Esophagus squamous epithelium (tissue), 5 donors: ENCODE measurements around the gene NUP188. TPM values are rescaled to one million over a fixed set of nuclear protein-coding genes. Genes with fewer than 3 reads are reported as not detected.
"Not testable (repeated sequence)": the region's sequence is repeated elsewhere in the genome, so short reads cannot be mapped to it uniquely, and the experiment has no call there.

ENCODE experiments used
- DNase-seq: peaks from one replicate; lab custom pipeline; 2025; lab: John Stamatoyannopoulos, UW
- H3K27ac ChIP-seq, 4 donors: fragments of 200-600 bp; sonication (generic); one replicate each; pipeline ENCODE4 v1.5.1; 2016 to 2019; ENCODE audit warnings: mild to moderate bottlenecking in 1 of 4
- H3K27me3 ChIP-seq, 4 donors: fragments of 200-600 bp; sonication (generic); 1 replicate in 3 of 4; 2 replicates in 1 of 4; pipeline versions ENCODE4 v1.5.1 to v1.6.0; 2017 to 2021; ENCODE audit warnings: antibody characterized with exemption in 1 of 4
- H3K36me3 ChIP-seq, 3 donors: fragments of 200-600 bp; sonication (generic); one replicate each; pipeline ENCODE4 v1.5.1; 2016 to 2019
- H3K4me1 ChIP-seq, 3 donors: fragments of 200-600 bp; sonication (generic); one replicate each; pipeline ENCODE4 v1.5.1; 2017 to 2019
- H3K4me3 ChIP-seq, 4 donors: fragments of 200-600 bp; sonication (generic); 1 replicate in 3 of 4; 2 replicates in 1 of 4; pipeline ENCODE4 v1.5.1; 2016 to 2019; ENCODE audit warnings: mild to moderate bottlenecking in 2 of 4, moderate library complexity in 1 of 4
- H3K9me3 ChIP-seq, 3 donors: fragments of 200-600 bp; sonication (generic); one replicate each; pipeline ENCODE4 v1.5.1; 2016 to 2019
- CTCF ChIP-seq, 6 experiments: fragments of 450-650 bp in 4 of 6; fragments of 200-600 bp in 2 of 6; sonication (generic) in 2 of 6; IDR thresholded peaks; one replicate each; pipeline ENCODE4 v1.5.1; 2016 to 2019; ENCODE audit warnings: antibody characterized with exemption in 6 of 6, mild to moderate bottlenecking in 4 of 6, moderate library complexity in 4 of 6
- POLR2A ChIP-seq, 4 donors: fragments of 450-650 bp; IDR thresholded peaks; one replicate each; pipeline ENCODE4 v1.6.1; 2017; ENCODE audit warnings: antibody characterized with exemption in 4 of 4, mild to moderate bottlenecking in 4 of 4, moderate library complexity in 3 of 4
- WGBS, 2 donors: methylation state at CpG; one replicate each; pipeline ENCODE4 v1.1.5; 2018; 5-methylcytosine and 5-hydroxymethylcytosine counted together
- intact Hi-C: fragments of 100-400 bp; cut with DNase I; formaldehyde crosslinking; loops from one replicate; pipeline ENCODE4 v1.15.0; 2022
- total RNA-seq, 4 donors: library from RNA; depleted of rRNA; stranded (reverse); fragments of >200 nt; gene quantifications; one replicate each; pipeline ENCODE4 v1.1.0, GENCODE V29; 2016
- donor health status: DM: yes; HTN: yes; CAD: no.

The NUP188 gene
- total RNA-seq, 4 donors from 2014 or later: 61.0 to 78.6 (median 67.1) TPM

- intact Hi-C loops: no loop called here
- WGBS, 2 donors: 64 to 84% methylated on average over 4 to 7 of the region's 10 CpGs
- no peak overlapping the region for H3K4me3 ChIP-seq
- peaks cover 28 to 100% (median 73%) of the 10 kb centered on the region in 3 donors for H3K36me3 ChIP-seq
- TF ChIP-seq CTCF (IDR thresholded peaks at IDR 0.05): no peak
- TF ChIP-seq POLR2A (IDR thresholded peaks at IDR 0.05): no peak
- no peak for DNase-seq
- H3K27ac ChIP-seq: peak overlapping the region in 1 of 4 donors; percentile 21
- H3K4me1 ChIP-seq: peaks cover 0 to 20% (median 3%) of the 10 kb centered on the region in 3 donors
- H3K27me3 ChIP-seq: no peaks in the 10 kb centered on the region
- H3K9me3 ChIP-seq: no peaks in the 10 kb centered on the region
Observed at GRCh38 chr9:129001504-129002325, 54.2 kb downstream of the NUP188 start.

- peaks cover 0 to 29% (median 8%) of the 10 kb centered on the region in 3 donors for H3K4me1 ChIP-seq
- 96 to 100% methylated on average over 4 to 8 of the region's 9 CpGs for WGBS, 2 donors
- no peaks in the 10 kb centered on the region for H3K9me3 ChIP-seq
- TF ChIP-seq POLR2A (IDR thresholded peaks at IDR 0.05): no peak
- TF ChIP-seq CTCF (IDR thresholded peaks at IDR 0.05): no peak
- DNase-seq: no peak
- peaks cover 28 to 100% (median 75%) of the 10 kb centered on the region in 3 donors for H3K36me3 ChIP-seq
- no peaks in the 10 kb centered on the region for H3K27me3 ChIP-seq
- no peak overlapping the region for H3K27ac ChIP-seq
- H3K4me3 ChIP-seq: no peak overlapping the region
- intact Hi-C loops: no loop called here
Observed at GRCh38 chr9:129002992-129003391, 55.5 kb downstream of the NUP188 start.

GRCh38 chr9:129004173-129004572 lies 56.7 kb downstream of the NUP188 start:
- Histone ChIP-seq H3K36me3 (peaks cover 36 to 100% (median 69%) of the 10 kb centered on the region in 3 donors), H3K4me1 (peaks cover 0 to 23% (median 5%) of the 10 kb centered on the region in 3 donors)
- 88 to 95% methylated on average over 6 of the region's 6 CpGs for WGBS, 2 donors
- H3K27ac ChIP-seq, H3K27me3 ChIP-seq, H3K4me3 ChIP-seq, intact Hi-C loops, DNase-seq, H3K9me3 ChIP-seq: not testable (repeated sequence)

- WGBS, 2 donors: 73 to 79% methylated on average over 7 to 9 of the region's 10 CpGs
- Histone ChIP-seq H3K4me1 (peaks cover 0 to 23% (median 5%) of the 10 kb centered on the region in 3 donors), H3K27me3 (no peaks in the 10 kb centered on the region), H3K27ac (no peak overlapping the region), H3K4me3 (no peak overlapping the region), H3K36me3 (peaks cover 29 to 100% (median 68%) of the 10 kb centered on the region in 3 donors), H3K9me3 (no peaks in the 10 kb centered on the region)
- no peak for TF ChIP-seq POLR2A (IDR thresholded peaks at IDR 0.05)
- no peak for TF ChIP-seq CTCF (IDR thresholded peaks at IDR 0.05)
- intact Hi-C loops: no loop called here
- DNase-seq: no peak
Observed at GRCh38 chr9:129005336-129005997, 58.0 kb downstream of the NUP188 start.

GRCh38 chr9:129006328-129007034 lies 59.0 kb downstream of the NUP188 start:
- Histone ChIP-seq H3K4me3 (no peak overlapping the region), H3K4me1 (peaks cover 0 to 23% (median 5%) of the 10 kb centered on the region in 3 donors), H3K36me3 (peaks cover 29 to 100% (median 70%) of the 10 kb centered on the region in 3 donors), H3K27ac (peak overlapping the region in 3 of 4 donors; percentile 54 to 67 (median 54)), H3K27me3 (no peaks in the 10 kb centered on the region), H3K9me3 (no peaks in the 10 kb centered on the region)
- peak; percentile 39 to 75 (median 71) for TF ChIP-seq CTCF (IDR thresholded peaks at IDR 0.05)
- TF ChIP-seq POLR2A (IDR thresholded peaks at IDR 0.05): no peak
- intact Hi-C loops: no loop called here
- WGBS, 2 donors: 12 to 49% methylated on average over 10 to 17 of the region's 21 CpGs
- DNase-seq: no peak
